ENCODE results near the gene PPARG. TPM values are rescaled to one million over a fixed set of nuclear protein-coding genes. Genes with fewer than 3 reads are reported as not detected.

PPARG gene
- total RNA-seq, 4 donors from 2014 or later = 16.9 to 146 (median 117) TPM

- Histone ChIP-seq H3K27ac (no peak overlapping the region), H3K36me3 (no peaks in the 10 kb centered on the region), H3K4me3 (no peak overlapping the region), H3K9me3 (no peaks in the 10 kb centered on the region), H3K27me3 (no peaks in the 10 kb centered on the region), H3K4me1 (peaks cover 0 to 58% (median 31%) of the 10 kb centered on the region in 4 donors)
- 75 to 81% methylated on average over 2 of the region's 2 CpGs for WGBS, 2 donors (ENCODE audit: low coverage in 1 of 2)
- in situ Hi-C loops (cut with MboI; ENCODE audit: low pct_ligation_motif_present in 1 of 4, low pct_unique_long_range_greater_than_20kb in 1 of 4, low sequenced_read_pairs in 3 of 4) = no loop called here
- intact Hi-C loops (cut with DNase I; ENCODE audit: low total_unique reads) = no loop called here
- DNase-seq = no peak
- TF ChIP-seq POLR2AphosphoS5 (IDR thresholded peaks at IDR 0.05) = no peak
- no peak for TF ChIP-seq POLR2A (IDR thresholded peaks at IDR 0.05)
- no peak for TF ChIP-seq EP300 (IDR thresholded peaks at IDR 0.05; ENCODE audit: low read depth)
- TF ChIP-seq CTCF (IDR thresholded peaks at IDR 0.05) = no peak
Measured at GRCh38 chr3:12352253-12352652, 63.4 kb downstream of the PPARG start.

- intact Hi-C loops (cut with DNase I; ENCODE audit: low total_unique reads) = no loop called here
- H3K9me3 ChIP-seq = no peaks in the 10 kb centered on the region
- no peak for DNase-seq
- H3K4me3 ChIP-seq = no peak overlapping the region
- in situ Hi-C loops (cut with MboI; ENCODE audit: low pct_ligation_motif_present in 1 of 4, low pct_unique_long_range_greater_than_20kb in 1 of 4, low sequenced_read_pairs in 3 of 4) = no loop called here
- H3K4me1 ChIP-seq = peaks cover 0 to 58% (median 31%) of the 10 kb centered on the region in 4 donors
- H3K27me3 ChIP-seq = no peaks in the 10 kb centered on the region
- no peaks in the 10 kb centered on the region for H3K36me3 ChIP-seq
- TF ChIP-seq POLR2AphosphoS5 (IDR thresholded peaks at IDR 0.05) (no peak), CTCF (IDR thresholded peaks at IDR 0.05) (no peak), EP300 (IDR thresholded peaks at IDR 0.05; ENCODE audit: low read depth) (no peak), POLR2A (IDR thresholded peaks at IDR 0.05) (no peak)
- no peak overlapping the region for H3K27ac ChIP-seq
Measured at GRCh38 chr3:12352755-12353154, 63.9 kb downstream of the PPARG start.

GRCh38 chr3:12353796-12354525 is 65.1 kb downstream of the PPARG start:
- H3K4me3 ChIP-seq = no peak overlapping the region
- no peak overlapping the region for H3K27ac ChIP-seq
- H3K36me3 ChIP-seq = no peaks in the 10 kb centered on the region
- no peaks in the 10 kb centered on the region for H3K27me3 ChIP-seq
- H3K4me1 ChIP-seq = peaks cover 0 to 58% (median 31%) of the 10 kb centered on the region in 4 donors
- intact Hi-C loops (cut with DNase I; ENCODE audit: low total_unique reads) = no loop called here
- TF ChIP-seq EP300 (IDR thresholded peaks at IDR 0.05; ENCODE audit: low read depth) (no peak), POLR2A (IDR thresholded peaks at IDR 0.05) (no peak), CTCF (IDR thresholded peaks at IDR 0.05) (no peak), POLR2AphosphoS5 (IDR thresholded peaks at IDR 0.05) (peak in 1 of 3 donors; percentile 53)
- WGBS, 2 donors (ENCODE audit: low coverage in 1 of 2) = 39 to 72% methylated on average over 4 to 7 of the region's 7 CpGs
- no peak for DNase-seq
- no peaks in the 10 kb centered on the region for H3K9me3 ChIP-seq
- in situ Hi-C loops (cut with MboI; ENCODE audit: low pct_ligation_motif_present in 1 of 4, low pct_unique_long_range_greater_than_20kb in 1 of 4, low sequenced_read_pairs in 3 of 4) = no loop called here

DNA sequence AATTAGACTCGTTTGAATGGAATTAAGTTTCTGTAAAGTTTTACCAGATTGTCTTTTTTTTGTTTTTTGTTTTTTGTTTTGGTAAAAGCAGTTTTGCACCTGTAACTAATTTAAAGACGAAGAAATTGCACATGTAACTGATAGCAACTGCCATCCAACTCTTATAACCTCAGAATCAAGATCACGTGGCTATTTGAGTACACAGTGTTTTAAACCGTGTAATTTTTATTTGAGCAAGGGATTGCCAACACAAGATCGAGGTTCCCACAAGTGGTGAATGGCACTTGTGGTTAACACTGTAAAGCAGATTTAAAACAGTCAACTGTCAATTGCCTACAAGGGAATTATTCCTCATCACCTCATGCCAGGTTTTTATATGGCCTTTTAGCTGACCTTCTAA is 67.3 kb downstream of the PPARG start:
- H3K9me3 ChIP-seq = no peaks in the 10 kb centered on the region
- intact Hi-C loops (cut with DNase I; ENCODE audit: low total_unique reads) (no loop called here), in situ Hi-C loops (cut with MboI; ENCODE audit: low pct_ligation_motif_present in 1 of 4, low pct_unique_long_range_greater_than_20kb in 1 of 4, low sequenced_read_pairs in 3 of 4) (no loop called here)
- H3K4me3 ChIP-seq = no peak overlapping the region
- 61 to 62% methylated on average over 4 to 5 of the region's 5 CpGs for WGBS, 2 donors (ENCODE audit: low coverage in 1 of 2)
- no peaks in the 10 kb centered on the region for H3K36me3 ChIP-seq
- H3K4me1 ChIP-seq = peaks cover 0 to 46% (median 16%) of the 10 kb centered on the region in 4 donors
- TF ChIP-seq CTCF (IDR thresholded peaks at IDR 0.05) = no peak
- no peak for TF ChIP-seq POLR2A (IDR thresholded peaks at IDR 0.05)
- no peak for TF ChIP-seq EP300 (IDR thresholded peaks at IDR 0.05; ENCODE audit: low read depth)
- peak in 1 of 3 donors; percentile 12 for TF ChIP-seq POLR2AphosphoS5 (IDR thresholded peaks at IDR 0.05)
- H3K27ac ChIP-seq = peak overlapping the region in 3 of 4 donors; percentile 37 to 39 (median 39)
- H3K27me3 ChIP-seq = no peaks in the 10 kb centered on the region
- DNase-seq = no peak
